GM18861 (cell line): Measurements from ENCODE around the gene GOLGA8T.
"Not testable (repeated sequence)": the region's sequence is repeated elsewhere in the genome, so short reads cannot be mapped to it uniquely, and the experiment has no call there.

Source experiments
- ATAC-seq: cut with Tn5 transposase; IDR thresholded peaks from one replicate; pipeline ENCODE4 v1.9.1; 2021; ENCODE audit not compliant: unreplicated experiment

The GOLGA8T gene

DNA sequence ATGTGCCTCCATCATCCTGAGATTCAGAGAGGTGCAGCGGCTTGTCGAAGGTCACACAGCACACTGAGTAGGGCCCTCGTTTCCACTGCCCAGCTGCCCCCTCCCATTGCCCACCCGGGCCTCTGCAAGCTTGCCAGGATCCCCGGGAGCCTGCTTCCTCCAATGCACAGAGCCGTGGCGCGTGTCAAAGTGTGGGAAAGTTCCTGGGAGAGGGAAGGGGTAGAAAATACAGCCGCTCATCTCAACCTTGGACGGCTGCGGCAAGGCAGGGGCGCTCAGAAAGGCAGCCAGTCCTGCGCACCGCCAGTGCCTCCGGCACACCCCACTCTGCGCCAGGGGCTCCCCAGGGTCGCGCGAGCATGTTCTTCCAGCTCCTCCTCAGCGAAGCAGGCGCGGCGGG lies 56.3 kb downstream of the GOLGA8T start:
- not testable (repeated sequence) for ATAC-seq

DNA sequence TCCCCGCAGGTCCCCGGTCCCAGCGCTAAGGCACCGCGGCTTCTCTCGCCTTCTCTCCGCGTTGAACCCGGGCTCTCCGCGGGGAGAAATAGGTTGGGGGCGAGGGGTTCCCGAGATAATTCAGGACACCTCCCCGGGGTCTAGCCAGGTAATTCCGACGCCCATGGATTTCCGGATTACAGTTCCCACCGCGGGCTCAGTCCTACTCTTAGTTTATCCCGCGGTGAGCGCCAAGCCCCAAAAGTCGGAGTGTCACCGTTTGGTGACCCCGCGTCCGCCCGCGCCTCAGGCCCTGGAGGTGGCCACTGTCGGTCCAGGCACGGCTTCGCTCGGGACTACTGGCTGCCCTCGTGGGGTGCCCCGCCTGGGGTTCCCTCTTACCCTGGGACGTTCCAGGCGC lies 56.8 kb downstream of the GOLGA8T start:
- not testable (repeated sequence) for ATAC-seq

DNA sequence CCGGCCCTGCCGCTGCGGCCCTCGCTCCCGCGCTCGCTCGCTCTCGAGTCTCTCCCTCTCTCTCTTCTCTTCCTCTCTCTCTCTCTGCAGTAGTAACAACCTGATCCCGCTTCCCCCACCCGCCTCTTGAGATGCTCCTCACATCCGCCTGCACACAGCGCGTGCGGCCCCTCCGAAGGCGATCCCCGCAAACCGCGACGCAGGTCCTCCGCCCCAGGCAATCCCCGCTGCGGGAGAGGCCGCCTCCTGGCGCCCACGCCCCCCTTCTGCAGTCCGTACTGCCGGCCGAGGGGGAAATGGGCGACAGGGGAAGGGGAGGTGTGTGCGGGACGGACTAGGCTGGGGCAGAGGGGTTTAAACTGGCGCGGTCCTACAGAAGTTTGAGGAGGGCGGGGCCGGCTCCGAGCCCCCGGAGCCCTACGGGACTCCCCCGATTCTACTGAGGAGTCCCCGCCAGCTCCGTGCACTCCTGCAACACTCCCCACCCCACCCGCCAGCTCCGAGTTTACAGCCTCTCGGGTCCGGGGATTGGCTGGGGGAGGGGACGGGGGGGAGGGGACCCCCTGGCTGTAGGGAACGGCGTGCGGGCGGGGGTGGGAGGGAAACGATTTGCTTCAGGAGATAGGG lies 57.4 kb downstream of the GOLGA8T start:
- not testable (repeated sequence) for ATAC-seq

DNA sequence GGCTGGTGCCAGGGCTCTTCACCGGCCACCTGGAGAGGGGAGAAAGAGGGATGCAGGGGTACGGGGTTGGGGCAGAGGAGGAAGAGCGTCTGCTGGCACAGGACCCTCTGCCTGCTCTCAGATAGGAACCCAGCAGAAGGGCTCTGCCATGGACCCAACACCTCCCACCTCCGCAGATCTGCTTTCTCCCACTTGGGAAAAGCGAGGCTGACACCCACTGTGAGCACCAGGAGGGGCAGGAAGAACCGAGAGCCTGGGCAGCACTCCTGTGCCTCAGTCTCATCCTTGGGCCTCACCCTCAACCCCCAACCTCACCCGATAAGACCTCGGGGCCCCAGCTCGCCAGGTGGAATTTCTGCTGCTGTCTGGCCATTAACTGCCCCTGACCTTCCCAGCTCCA lies 58.0 kb downstream of the GOLGA8T start:
- ATAC-seq: not testable (repeated sequence)
